T-helper 22 cell (primary cell): Measurements from ENCODE around the gene OR10W1.

ENCODE experiments used
- DNase-seq: peaks from one replicate; pipeline ENCODE4 v3.0.0-alpha.2; 2020; ENCODE audit warnings: low read depth

OR10W1 gene

GRCh38 chr11:58268142-58268541, at the start of gene OR10W1:
TSS of gene OR10W1 (minus strand) at chr11:58268260. CDS start at chr11:58267858, 402 bp downstream.
- DNase-seq: no peak

- DNase-seq: no peak
Observed at GRCh38 chr11:58316142-58316541, 48.1 kb upstream of the OR10W1 start.

- no peak for DNase-seq
Observed at GRCh38 chr11:58301576-58301975, 33.5 kb upstream of the OR10W1 start.

GRCh38 chr11:58292017-58292416, 24.0 kb upstream of the OR10W1 start:
- no peak for DNase-seq

- DNase-seq: no peak
Observed at GRCh38 chr11:58289266-58289665, 21.2 kb upstream of the OR10W1 start.

- DNase-seq: no peak
Observed at GRCh38 chr11:58286249-58286648, 18.2 kb upstream of the OR10W1 start.

- no peak for DNase-seq
Observed at GRCh38 chr11:58285483-58286040, 17.5 kb upstream of the OR10W1 start.

- no peak for DNase-seq
Observed at GRCh38 chr11:58276151-58276550, 8.1 kb upstream of the OR10W1 start.

GRCh38 chr11:58275002-58275401, 6.9 kb upstream of the OR10W1 start:
- no peak for DNase-seq

GRCh38 chr11:58259983-58260382, 8.1 kb downstream of the OR10W1 start:
- no peak for DNase-seq

- DNase-seq: no peak
Observed at GRCh38 chr11:58254936-58255335, 13.1 kb downstream of the OR10W1 start.

- no peak for DNase-seq
Observed at GRCh38 chr11:58243954-58244353, 24.1 kb downstream of the OR10W1 start.

GRCh38 chr11:58227956-58228615, 40.0 kb downstream of the OR10W1 start:
- no peak for DNase-seq

- no peak for DNase-seq
Observed at GRCh38 chr11:58222721-58223120, 45.3 kb downstream of the OR10W1 start.
